Measurements from ENCODE around the gene SPATA32. TPM values are rescaled to one million over a fixed set of nuclear protein-coding genes. Genes with fewer than 3 reads are reported as not detected.

The SPATA32 gene
- total and polyA plus RNA-seq, 11 donors = not detected

GRCh38 chr17:45292696-45293412, 31.0 kb upstream of the SPATA32 start:
- Histone ChIP-seq H3K9me3 (no peaks in the 10 kb centered on the region), H3K36me3 (peaks cover 0 to 32% (median 13%) of the 10 kb centered on the region in 9 donors), H3K4me3 (no peak overlapping the region), H3K27ac (peak overlapping the region; percentile 51 to 91 (median 87)), H3K27me3 (no peaks in the 10 kb centered on the region), H3K4me1 (peaks cover 12 to 100% (median 94%) of the 10 kb centered on the region in 12 donors)
- 46 to 53% (median 49%) methylated on average over 12 of the region's 12 CpGs for WGBS, 4 donors
- ATAC-seq (no peak), DNase-seq (peak in 1 of 5 donors; percentile 26)
- TF ChIP-seq CTCF (IDR thresholded peaks at IDR 0.05) (no peak), POLR2A (IDR thresholded peaks at IDR 0.05) (no peak)
- intact Hi-C loops (cut with DNase I) = no loop called here

- Histone ChIP-seq H3K36me3 (peaks cover 0 to 47% (median 29%) of the 10 kb centered on the region in 9 donors), H3K4me3 (no peak overlapping the region), H3K4me1 (peaks cover 12 to 91% (median 86%) of the 10 kb centered on the region in 12 donors), H3K27me3 (no peaks in the 10 kb centered on the region), H3K27ac (peak overlapping the region in 11 of 12 donors; percentile 52 to 91 (median 86)), H3K9me3 (no peaks in the 10 kb centered on the region)
- intact Hi-C loops (cut with DNase I) = no loop called here
- TF ChIP-seq CTCF (IDR thresholded peaks at IDR 0.05) = no peak
- TF ChIP-seq POLR2A (IDR thresholded peaks at IDR 0.05) = no peak
- ATAC-seq (no peak), DNase-seq (peak in 1 of 5 donors; percentile 59)
- 46 to 56% (median 55%) methylated on average over 5 of the region's 5 CpGs for WGBS, 4 donors
These were observed 29.4 kb upstream of the SPATA32 start for GRCh38 chr17:45291171-45291805.

GRCh38 chr17:45290269-45290765, 28.4 kb upstream of the SPATA32 start:
- no peak for ATAC-seq

More at GRCh38 chr17:45290269-45290765, 28.4 kb upstream of the SPATA32 start:
- intact Hi-C loops (cut with DNase I) = no loop called here
- H3K27ac ChIP-seq = peak overlapping the region in 11 of 12 donors; percentile 52 to 91 (median 86)
- no peak overlapping the region for H3K4me3 ChIP-seq
- no peaks in the 10 kb centered on the region for H3K27me3 ChIP-seq
- H3K4me1 ChIP-seq = peaks cover 9 to 81% (median 76%) of the 10 kb centered on the region in 12 donors
- TF ChIP-seq CTCF (IDR thresholded peaks at IDR 0.05) (no peak), POLR2A (IDR thresholded peaks at IDR 0.05) (no peak)
- whole genome bisulfite sequencing, 4 donors = 72 to 78% (median 75%) methylated on average over 11 of the region's 11 CpGs
- no peak for DNase-seq
- H3K9me3 ChIP-seq = no peaks in the 10 kb centered on the region
- peaks cover 0 to 56% (median 39%) of the 10 kb centered on the region in 9 donors for H3K36me3 ChIP-seq
